Endothelial cell of hepatic sinusoid (primary cell): Measurements from ENCODE around the gene FERD3L.

Experiments used
- in situ Hi-C: cut with HindIII; loops from 2 replicates; pipeline ENCODE4 v1.10.0; 2017; ENCODE audit warnings: low sequenced_read_pairs

The FERD3L gene

GRCh38 chr7:19117870-19118608, 27.2 kb downstream of the FERD3L start:
- in situ Hi-C loops, result loop anchor here (25.0 kb wide), 1 partner anchor 756 kb away; no protein-coding TSS in a partner anchor

- in situ Hi-C loops, result loop anchor here (25.0 kb wide), 1 partner anchor 755 kb away; no protein-coding TSS in a partner anchor
These were observed 27.9 kb downstream of the FERD3L start, which contains the start of gene TWIST1 for GRCh38 chr7:19117091-19117869. Gene TWIST1, minus strand, starts transcription at chr7:19117636. Its CDS starts 315 bp downstream, at chr7:19117321.

DNA sequence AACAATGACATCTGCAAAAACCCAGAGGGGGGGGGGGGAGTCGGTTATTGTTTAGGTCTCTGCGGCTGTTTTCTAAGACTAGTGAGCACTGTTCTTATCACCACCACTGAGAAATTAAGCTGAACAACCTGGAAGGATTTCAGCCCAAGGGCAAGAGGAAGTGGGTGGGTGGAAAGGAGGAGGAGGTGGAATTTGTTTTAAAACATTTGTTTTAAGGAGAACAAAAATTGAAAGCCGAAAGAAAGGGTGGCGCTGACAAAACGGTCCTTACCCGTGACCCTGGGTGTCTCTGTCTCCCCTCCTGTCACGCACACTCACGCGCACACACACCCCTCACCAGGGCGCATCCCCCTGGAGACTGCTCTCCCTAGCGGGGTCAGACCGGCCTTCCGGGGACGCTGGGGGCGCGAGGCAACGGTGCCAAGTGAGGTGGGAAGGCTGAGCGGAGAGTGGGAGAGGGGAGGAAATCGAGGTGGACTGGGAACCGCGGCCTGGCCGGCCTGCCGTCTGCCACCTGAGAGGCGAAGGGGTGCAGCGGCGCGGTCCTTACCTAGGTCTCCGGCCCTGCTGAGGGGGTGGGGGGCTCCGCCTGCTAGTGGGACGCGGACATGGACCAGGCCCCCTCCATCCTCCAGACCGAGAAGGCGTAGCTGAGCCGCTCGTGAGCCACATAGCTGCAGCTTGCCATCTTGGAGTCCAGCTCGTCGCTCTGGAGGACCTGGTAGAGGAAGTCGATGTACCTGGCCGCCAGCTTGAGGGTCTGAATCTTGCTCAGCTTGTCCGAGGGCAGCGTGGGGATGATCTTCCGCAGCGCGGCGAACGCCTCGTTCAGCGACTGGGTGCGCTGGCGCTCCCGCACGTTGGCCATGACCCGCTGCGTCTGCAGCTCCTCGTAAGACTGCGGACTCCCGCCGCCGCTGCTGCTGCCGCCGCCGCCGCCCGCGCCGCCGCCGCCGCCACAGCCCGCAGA, 28.8 kb downstream of the FERD3L start:
- in situ Hi-C loops, result loop anchor here (25.0 kb wide), 1 partner anchor 754 kb away; no protein-coding TSS in a partner anchor

DNA sequence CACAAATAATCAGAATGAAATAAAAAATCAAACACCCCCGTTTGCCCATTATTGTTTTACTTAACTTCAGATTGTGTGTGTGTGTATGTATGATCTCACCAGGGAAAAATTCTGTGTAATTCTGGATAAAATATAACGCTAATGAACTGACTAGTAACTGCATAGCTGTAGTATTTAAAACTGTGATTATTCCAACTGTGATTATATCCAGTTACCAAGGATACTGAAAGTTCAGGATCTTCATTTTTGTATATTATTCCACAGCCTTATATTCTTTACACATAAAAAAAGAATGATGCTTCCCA, 30.7 kb downstream of the FERD3L start:
- in situ Hi-C loops, result loop anchor here (25.0 kb wide), 1 partner anchor 752 kb away; no protein-coding TSS in a partner anchor

GRCh38 chr7:19113855-19114550, 31.2 kb downstream of the FERD3L start:
- in situ Hi-C loops, result loop anchor here (25.0 kb wide), 1 partner anchor 752 kb away; no protein-coding TSS in a partner anchor

- in situ Hi-C loops, result loop anchor here (25.0 kb wide), 1 partner anchor 751 kb away; no protein-coding TSS in a partner anchor
These were observed 32.2 kb downstream of the FERD3L start for GRCh38 chr7:19113002-19113350.

DNA sequence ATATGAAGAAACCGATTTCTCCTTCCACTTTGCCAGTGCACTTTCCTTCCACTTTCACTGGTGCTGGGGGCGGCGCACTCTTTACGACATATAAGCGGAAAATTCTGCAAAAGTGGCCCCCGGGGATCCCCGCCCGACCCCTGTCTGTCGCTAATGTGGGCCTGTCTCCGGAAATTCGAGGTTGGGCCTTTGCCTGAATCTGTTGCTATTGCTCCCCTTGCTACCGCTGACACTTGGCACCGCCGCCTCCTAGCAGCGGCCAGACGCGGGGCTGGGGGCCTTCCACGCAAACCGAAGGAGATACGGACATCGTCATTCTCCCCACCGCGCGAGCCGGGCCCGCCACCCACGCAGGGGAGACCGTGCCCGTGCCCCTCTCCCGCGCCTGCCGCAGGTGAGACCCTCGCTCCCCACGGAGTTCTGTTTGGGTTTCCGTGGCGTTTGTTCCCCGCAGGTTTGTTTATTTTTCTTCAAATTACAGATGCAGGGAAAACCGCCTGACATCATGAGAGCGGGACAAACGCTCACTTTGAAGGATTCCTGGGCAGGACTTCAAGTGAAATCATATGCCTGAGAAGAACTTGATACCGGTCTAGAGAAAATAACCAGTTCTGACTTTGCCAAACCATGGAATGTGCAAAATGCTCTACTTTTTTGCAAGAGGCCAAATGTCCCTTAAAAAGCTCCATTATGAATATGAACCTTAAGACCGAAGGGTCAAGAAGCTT, 32.8 kb downstream of the FERD3L start:
- in situ Hi-C loops, result loop anchor here (25.0 kb wide), 1 partner anchor 750 kb away; no protein-coding TSS in a partner anchor

DNA sequence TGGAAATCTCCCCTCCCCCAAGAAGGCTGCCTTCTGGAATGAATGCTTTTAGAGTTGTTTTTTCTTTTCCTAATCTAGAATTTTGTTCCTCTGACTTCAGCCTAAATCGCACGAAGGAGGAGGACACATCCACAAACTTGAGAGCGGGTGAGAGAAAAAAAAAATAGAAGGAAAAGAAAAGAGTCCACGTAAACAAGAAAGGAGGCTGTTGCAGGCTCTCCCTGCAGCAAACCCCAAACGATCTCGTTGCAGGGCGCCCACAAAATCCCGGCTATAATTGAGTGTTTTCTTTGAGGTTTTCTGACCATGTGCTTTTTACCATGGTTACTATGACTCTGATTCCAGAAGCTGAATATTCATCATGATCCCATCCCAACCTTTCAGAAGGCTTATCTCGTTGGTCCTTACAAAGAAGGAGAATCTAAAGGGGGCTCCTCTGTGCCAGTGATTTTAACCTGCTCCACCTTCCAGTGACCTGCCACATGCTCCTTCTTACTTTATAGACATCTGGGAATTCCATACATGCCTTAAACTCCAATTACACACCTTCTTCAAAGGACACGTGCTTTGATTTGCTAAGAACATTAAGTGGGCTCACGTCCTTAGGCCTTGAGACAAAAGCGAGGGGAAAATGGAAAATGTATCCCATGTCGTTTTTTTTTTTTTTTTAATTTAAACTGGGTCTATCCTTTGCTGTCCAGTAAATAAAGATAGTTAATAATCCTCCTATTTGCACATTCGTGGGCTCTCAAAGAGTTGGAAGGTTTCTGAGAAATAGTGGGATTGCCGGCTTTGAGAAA, 33.5 kb downstream of the FERD3L start:
- in situ Hi-C loops, result loop anchor here (25.0 kb wide), 1 partner anchor 749 kb away; no protein-coding TSS in a partner anchor

DNA sequence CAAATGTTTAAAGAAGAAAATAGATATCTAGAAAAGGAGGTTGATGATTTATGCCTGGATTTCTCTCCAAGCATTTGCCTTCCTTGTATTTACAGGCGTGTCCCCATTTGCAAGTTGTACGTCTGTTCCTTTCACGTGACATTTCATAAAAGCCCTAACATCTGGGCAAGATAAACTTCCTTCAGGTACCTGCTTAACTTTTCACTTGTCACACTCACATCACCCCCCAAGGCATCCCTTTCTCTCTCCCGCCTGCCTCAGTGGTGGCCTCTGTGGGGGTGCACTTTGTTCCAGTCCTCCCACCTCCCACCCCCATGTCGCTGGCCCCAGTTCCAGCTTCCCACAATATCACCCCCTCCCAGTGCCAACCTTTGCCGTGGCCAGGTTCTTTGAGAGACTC, 34.4 kb downstream of the FERD3L start:
- in situ Hi-C loops, result loop anchor here (25.0 kb wide), 1 partner anchor 748 kb away; no protein-coding TSS in a partner anchor

DNA sequence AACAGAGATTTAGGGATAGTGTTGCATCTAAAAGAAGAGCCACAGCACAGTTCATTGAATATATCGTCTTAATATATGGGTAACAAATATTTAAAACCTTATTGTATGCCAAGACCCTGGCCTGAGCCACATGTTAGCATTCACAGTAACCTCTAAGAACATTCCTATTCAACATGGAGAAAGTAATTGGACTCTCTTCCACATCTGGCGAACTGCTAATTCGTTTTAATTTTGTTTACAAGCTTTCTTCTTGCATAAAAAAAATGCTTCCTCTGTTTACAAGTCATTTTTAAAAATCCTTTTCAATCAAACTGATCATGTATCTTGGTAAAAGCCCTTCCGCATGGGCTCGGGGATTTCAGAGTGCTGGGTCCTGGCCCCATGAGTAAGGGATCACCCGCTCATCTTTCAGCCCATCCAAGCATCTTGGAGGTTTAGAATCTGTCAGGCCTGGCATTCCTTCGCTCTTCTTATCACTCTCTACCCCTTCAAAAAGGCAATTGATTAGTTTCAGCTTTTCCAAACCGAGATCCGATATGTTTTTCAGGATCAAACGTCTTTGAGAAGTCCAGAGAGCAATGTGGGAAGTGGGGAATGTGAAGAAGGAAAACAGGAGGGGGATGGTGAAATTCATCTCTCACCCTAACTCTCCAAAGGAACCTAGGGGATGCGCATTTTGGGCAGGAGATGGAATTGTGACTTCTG, 35.0 kb downstream of the FERD3L start:
- in situ Hi-C loops, result loop anchor here (25.0 kb wide), 1 partner anchor 748 kb away; no protein-coding TSS in a partner anchor

DNA sequence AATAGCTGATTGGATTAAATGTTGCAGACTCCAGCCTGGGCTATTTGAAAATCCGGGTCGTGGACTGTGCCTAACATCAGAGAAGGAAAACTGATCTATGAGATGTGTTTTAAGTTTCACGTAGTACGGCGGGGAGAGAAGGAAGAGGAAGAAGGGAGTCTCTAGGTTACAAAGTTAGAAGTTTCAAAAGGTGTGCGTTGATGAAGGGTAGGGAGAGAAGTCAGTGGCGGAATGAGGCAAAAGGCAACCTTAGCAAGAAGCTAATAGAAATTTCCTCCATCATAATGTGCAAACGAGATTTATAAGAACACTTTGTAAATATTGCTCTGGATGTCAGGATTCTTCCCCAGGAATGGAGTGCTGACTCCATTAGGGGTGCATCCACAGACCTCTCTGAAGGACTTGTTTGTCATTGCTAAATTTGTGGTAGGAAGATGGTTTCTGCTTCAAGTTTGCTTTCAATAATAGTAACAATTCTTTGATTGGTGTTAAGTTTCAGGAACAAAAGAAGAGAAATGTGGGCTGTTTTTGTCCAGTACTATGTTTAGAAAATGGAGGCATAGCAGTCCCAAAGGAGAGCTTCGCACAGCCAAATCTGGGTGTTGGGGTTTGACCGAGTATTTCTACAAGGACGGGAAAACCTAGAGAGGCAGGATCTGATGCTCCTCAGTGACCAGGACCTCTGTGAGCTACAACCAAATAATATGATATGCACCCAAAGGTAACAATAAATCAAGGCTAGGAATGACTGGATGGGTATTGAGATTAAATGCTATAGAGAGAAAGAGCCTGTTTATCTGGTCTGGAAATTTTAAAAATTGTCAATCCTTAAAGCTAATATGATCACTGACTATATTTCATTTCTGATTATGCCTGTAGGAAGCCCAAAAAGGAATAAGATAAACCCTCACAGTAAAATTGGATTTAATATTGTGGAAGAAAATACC, 35.9 kb downstream of the FERD3L start:
- in situ Hi-C loops, result loop anchor here (25.0 kb wide), 1 partner anchor 747 kb away; no protein-coding TSS in a partner anchor

- in situ Hi-C loops, result loop anchor here (25.0 kb wide), 1 partner anchor 745 kb away; no protein-coding TSS in a partner anchor
These were observed 37.7 kb downstream of the FERD3L start for GRCh38 chr7:19107356-19108146.

GRCh38 chr7:19107081-19107355, 38.2 kb downstream of the FERD3L start:
- in situ Hi-C loops, result loop anchor here (25.0 kb wide), 1 partner anchor 745 kb away; no protein-coding TSS in a partner anchor

DNA sequence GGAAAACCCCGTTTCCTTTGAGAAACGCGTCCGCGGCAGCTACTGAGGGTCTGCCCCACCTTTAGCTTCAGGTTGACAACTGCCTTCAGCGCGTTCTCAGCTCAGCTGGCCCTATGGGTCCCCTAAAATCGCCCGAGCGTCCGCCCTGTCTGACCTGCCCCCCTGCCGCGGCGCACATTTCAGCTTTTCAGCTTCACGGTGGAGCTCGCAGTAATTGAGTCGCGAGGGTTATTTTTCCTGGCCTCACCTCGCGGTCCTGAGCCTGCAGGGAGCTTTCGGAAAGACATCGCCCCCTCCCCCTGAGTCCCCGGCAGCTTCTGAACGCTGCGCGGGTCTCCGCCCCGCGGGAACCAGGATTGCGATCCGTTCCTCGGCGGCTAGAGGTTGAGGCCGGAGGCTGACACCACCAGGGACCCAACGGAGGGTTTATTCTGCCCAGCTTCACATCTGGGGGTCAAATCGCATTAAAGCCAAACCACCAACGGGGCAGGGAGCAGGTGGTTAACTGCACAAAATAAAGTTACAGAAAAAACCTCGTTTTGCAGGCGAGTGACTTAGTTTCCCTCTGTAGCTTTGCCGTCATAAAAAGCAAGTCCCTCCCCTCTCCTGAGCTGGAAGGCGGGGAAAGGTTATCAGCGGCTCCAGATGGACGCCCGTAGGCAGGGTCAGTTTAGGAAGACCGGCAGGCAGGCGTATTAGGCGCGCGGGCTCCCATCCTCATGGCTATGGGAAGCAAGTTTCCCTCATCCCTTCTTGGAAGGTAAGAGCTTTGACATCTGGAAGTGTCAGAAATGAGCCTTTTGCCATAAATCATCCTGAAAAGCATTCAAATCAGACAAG, 38.8 kb downstream of the FERD3L start:
- in situ Hi-C loops, result loop anchor here (25.0 kb wide), 1 partner anchor 744 kb away; no protein-coding TSS in a partner anchor

GRCh38 chr7:19105546-19105945, 39.7 kb downstream of the FERD3L start:
- in situ Hi-C loops, result loop anchor here (25.0 kb wide), 1 partner anchor 743 kb away; no protein-coding TSS in a partner anchor
